GM19467 (cell line): Measurements from ENCODE around the gene PLCG2.
"Not testable (repeated sequence)": the region's sequence is repeated elsewhere in the genome, so short reads cannot be mapped to it uniquely, and the experiment has no call there.

Source experiments
- ATAC-seq: cut with Tn5 transposase; IDR thresholded peaks from one replicate; pipeline ENCODE4 v1.9.1; 2021; ENCODE audit warnings: mild to moderate bottlenecking, moderate library complexity; ENCODE audit not compliant: unreplicated experiment

Gene PLCG2

GRCh38 chr16:81778861-81779535, at the start of gene PLCG2:
Gene PLCG2 (plus strand): TSS chr16:81779291. CDS start chr16:81785990, 6,699 bp downstream.
- peak; percentile 79 for ATAC-seq

GRCh38 chr16:81729451-81729850, 49.6 kb upstream of the PLCG2 start:
- no peak for ATAC-seq

GRCh38 chr16:81730090-81731051, 48.7 kb upstream of the PLCG2 start:
- peak; percentile 73 for ATAC-seq

GRCh38 chr16:81731649-81732048, 47.4 kb upstream of the PLCG2 start:
- ATAC-seq, result no peak

- no peak for ATAC-seq
Measured at GRCh38 chr16:81732699-81733098, 46.4 kb upstream of the PLCG2 start.

- no peak for ATAC-seq
Measured at GRCh38 chr16:81733295-81733694, 45.8 kb upstream of the PLCG2 start.

- no peak for ATAC-seq
Measured at GRCh38 chr16:81734632-81735434, 44.3 kb upstream of the PLCG2 start.

GRCh38 chr16:81737885-81738536, 41.1 kb upstream of the PLCG2 start:
- peak; percentile 51 for ATAC-seq

- ATAC-seq, result peak; percentile 34
Measured at GRCh38 chr16:81738783-81739496, 40.2 kb upstream of the PLCG2 start.

GRCh38 chr16:81739503-81739902, 39.6 kb upstream of the PLCG2 start:
- no peak for ATAC-seq

- ATAC-seq, result no peak
Measured at GRCh38 chr16:81740169-81740568, 38.9 kb upstream of the PLCG2 start.

GRCh38 chr16:81741430-81741770, 37.7 kb upstream of the PLCG2 start:
- ATAC-seq, result not testable (repeated sequence)

- ATAC-seq, result no peak
Measured at GRCh38 chr16:81744385-81744784, 34.7 kb upstream of the PLCG2 start.

- no peak for ATAC-seq
Measured at GRCh38 chr16:81744911-81745310, 34.2 kb upstream of the PLCG2 start.

GRCh38 chr16:81745704-81746558, 33.2 kb upstream of the PLCG2 start:
- peak; percentile 58 for ATAC-seq

- no peak for ATAC-seq
Measured at GRCh38 chr16:81746566-81746965, 32.5 kb upstream of the PLCG2 start.

- no peak for ATAC-seq
Measured at GRCh38 chr16:81748476-81749198, 30.5 kb upstream of the PLCG2 start.

- ATAC-seq, result peak; percentile 88
Measured at GRCh38 chr16:81752225-81752875, 26.7 kb upstream of the PLCG2 start.
